Mononuclear cell (primary cell): ENCODE measurements around the gene CLK3. TPM values are rescaled to one million over a fixed set of nuclear protein-coding genes. Genes with fewer than 3 reads are reported as not detected.

Experiments used
- H3K27me3 ChIP-seq: 2 replicates; pipeline ENCODE4 v1.6.0; 2011; ENCODE audit warnings: low read length, control low read depth; ENCODE audit not compliant: insufficient read depth
- H3K4me1 ChIP-seq: 2 replicates; pipeline ENCODE4 v1.5.1; 2011; ENCODE audit warnings: mild to moderate bottlenecking, low read length, control low read depth; ENCODE audit not compliant: insufficient read depth
- H3K4me3 ChIP-seq: 2 replicates; pipeline ENCODE4 v1.5.1; 2011; ENCODE audit warnings: mild to moderate bottlenecking, low read length, moderate library complexity
- H3K9me3 ChIP-seq: 2 replicates; pipeline ENCODE4 v1.5.1; 2011; ENCODE audit warnings: low read depth, mild to moderate bottlenecking, control low read depth, low read length
- total RNA-seq: library from RNA; depleted of rRNA; stranded (reverse); fragments of >200 nt; gene quantifications from one replicate; pipeline ENCODE4 v1.2.3, GENCODE V29; 2012

Gene CLK3
- 158 TPM for total RNA-seq

DNA sequence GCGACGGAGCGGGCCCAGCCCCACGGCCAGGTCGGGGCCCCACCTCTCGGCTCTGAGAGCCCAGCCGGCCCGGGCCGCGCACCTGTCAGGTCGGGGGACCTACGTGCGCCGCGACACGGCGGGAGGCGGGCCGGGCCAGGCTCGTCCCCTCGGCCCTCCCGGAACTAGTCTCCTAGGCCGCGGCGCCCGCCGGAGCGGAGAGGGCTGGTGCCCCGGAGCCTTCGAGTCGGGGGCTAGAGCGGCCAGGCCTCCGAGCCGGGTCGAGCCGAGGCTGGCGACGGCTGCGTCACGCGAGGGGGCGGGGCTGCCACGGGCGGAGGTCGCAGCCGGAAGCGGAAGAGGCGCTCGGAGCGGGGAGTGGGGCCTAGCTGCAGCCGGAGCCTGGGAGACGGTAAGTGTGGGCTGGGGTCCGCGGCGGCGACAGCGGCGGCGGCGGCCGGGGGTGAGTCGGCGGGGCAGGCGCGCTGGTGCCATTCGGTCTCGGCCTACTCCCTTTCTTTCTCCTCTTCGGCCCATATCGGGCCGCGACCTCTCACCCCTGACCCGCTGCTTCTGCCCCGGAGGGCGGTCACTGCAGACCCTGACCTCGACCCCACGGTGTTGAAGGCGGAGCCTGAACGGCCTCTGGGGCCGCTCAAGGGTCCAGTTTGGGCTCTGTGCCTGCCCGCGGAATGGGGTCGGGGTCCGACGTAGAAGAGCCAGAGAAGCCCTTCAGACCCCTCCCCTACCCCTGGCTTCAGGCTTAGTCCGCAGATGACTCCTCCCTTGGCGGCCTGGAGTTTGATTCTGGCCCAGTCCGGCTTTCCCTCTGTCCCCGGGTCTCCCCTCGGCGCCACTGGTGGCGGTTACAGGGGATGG is at the start of gene CLK3:
CLK3 (plus strand) TSS at position 329 of the 858 bp plus-strand sequence. CDS start 3,361 bp downstream, outside the sequence.
- no peaks in the 10 kb centered on the region for H3K27me3 ChIP-seq
- H3K4me3 ChIP-seq, result peak within 1 kb of the TSS; percentile 99
- no peaks in the 10 kb centered on the region for H3K9me3 ChIP-seq
- H3K4me1 ChIP-seq, result peaks cover 44% of the 10 kb centered on the region

DNA sequence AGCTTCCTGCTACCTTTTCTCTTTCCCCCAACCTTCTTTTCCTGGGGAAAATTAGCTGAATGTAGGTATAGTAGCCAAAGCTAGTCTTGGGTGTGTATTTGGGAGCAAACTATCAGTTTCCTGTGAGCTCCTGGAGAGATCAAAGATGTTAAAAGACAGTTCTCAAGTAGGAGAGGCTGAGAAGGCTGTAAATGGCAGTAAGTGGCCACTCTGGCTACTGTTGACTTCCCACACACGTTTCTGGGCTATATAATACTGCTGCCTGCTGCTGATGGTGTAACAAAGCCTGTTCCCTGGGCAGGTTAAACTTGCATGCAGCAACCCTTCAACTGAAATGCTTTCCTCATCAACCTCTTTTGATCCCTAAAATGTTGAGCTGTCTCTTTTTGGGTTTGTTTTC is 47.0 kb upstream of the CLK3 start:
- Histone ChIP-seq H3K4me3 (no peak overlapping the region), H3K27me3 (no peaks in the 10 kb centered on the region), H3K4me1 (peaks cover 17% of the 10 kb centered on the region)

DNA sequence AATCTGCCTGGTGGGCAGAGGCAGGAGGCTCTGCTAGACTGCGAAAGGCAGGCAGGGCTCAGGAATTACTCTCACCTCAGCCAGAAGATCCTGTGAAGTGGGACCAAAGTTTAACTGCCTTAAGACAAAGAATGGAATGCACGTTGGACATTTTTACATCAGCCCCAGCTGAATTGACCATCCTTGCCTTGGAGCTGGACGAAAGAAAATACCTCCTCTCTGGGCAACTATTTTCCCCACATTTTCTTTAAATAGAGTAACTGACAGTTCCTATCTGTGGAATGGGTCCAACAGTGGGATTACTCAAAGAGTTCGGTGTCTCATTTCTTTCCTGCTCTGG is 45.9 kb upstream of the CLK3 start:
- H3K4me3 ChIP-seq, result no peak overlapping the region
- H3K27me3 ChIP-seq, result no peaks in the 10 kb centered on the region
- peaks cover 17% of the 10 kb centered on the region for H3K4me1 ChIP-seq
- H3K9me3 ChIP-seq, result no peaks in the 10 kb centered on the region

More for the DNA sequence above, 47.0 kb upstream of the CLK3 start:
- no peaks in the 10 kb centered on the region for H3K9me3 ChIP-seq

DNA sequence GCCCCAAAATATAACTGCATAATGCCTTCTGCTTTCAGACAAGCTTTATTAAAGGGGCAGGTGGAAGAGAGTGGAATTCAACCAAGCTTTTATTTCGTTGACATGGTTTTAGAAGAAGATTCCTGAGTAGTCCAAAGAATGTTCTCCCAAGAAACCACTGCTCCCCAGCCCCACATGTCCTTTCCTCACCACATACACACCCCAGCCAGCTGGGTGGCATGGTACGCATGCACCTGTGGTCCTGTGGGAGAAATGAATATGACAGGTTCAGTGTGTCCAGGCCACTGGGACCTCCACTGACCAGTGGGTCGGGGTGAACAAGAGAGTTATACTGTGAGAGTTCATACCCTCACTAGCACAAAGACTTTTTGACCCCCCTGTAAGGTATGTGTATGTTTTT is 44.4 kb upstream of the CLK3 start:
- Histone ChIP-seq H3K27me3 (no peaks in the 10 kb centered on the region), H3K4me1 (peaks cover 17% of the 10 kb centered on the region), H3K4me3 (no peak overlapping the region), H3K9me3 (no peaks in the 10 kb centered on the region)

DNA sequence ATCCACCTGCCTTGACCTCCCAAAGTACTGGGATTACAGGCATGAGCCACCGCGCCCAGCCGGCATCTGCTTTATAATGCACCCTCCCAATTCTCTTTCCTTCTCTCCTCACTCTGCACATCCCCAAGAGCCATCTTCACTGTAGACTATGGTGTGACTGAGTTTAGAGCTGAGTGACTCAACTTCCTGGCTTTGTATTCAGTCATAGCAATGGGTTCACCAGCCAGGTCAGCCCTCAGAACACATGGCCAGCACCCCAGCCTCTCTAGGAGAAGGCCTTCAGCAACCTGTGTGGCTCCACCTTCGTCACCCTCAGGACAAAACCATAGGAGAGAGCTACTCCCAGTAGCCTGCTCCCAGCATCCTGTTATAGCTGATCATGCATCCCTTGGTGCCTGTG is 41.6 kb upstream of the CLK3 start:
- no peaks in the 10 kb centered on the region for H3K27me3 ChIP-seq
- peaks cover 4% of the 10 kb centered on the region for H3K4me1 ChIP-seq
- H3K9me3 ChIP-seq, result no peaks in the 10 kb centered on the region
- H3K4me3 ChIP-seq, result no peak overlapping the region

DNA sequence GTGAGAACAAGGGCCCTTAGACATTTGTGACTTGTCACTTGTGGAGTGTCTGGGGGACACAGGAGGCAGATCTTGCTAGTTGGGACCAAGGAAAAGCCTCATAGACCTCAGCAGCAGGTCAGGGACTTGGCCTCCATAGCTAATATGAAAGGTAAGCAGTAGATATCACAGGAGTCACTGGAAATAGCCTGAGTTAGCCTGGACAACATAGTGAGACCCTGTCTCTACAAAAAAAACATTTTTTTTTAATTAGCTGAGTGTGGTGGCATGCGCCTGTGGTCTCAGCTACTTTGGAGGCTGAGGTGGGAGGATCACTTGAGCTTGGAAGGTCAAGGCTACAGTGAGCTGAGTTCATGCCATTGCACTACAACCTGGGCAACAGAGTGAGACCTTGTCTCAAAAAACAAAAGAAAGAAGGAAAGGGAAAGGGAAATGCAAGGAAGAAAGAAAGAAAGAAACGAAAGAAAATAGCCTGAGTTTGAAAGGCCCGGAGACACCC is 37.1 kb upstream of the CLK3 start:
- no peaks in the 10 kb centered on the region for H3K9me3 ChIP-seq

DNA sequence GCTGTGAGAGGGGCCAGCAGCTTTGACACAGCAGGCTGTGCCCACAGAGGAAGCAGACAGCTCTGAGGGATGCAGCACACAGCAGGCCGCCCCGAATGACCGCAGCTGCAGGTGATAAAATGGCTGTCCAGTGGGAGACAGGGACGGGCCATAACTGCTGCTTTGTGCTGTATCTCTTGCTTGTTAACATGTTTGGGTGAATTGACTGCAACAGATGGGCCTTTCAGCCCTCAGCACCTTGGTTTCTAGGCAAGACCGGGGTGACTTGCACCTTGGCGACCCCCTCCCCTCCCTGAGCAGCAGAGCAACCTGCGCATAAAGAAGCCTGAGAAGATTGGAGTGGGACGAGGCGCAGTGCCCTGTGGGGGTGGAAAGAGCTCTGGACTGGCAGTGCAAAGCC is 36.6 kb upstream of the CLK3 start:
- no peaks in the 10 kb centered on the region for H3K27me3 ChIP-seq
- no peak overlapping the region for H3K4me3 ChIP-seq
- H3K4me1 ChIP-seq, result no peaks in the 10 kb centered on the region
- no peaks in the 10 kb centered on the region for H3K9me3 ChIP-seq

More for the DNA sequence above, 37.1 kb upstream of the CLK3 start:
- Histone ChIP-seq H3K4me1 (no peaks in the 10 kb centered on the region), H3K4me3 (no peak overlapping the region), H3K27me3 (no peaks in the 10 kb centered on the region)

DNA sequence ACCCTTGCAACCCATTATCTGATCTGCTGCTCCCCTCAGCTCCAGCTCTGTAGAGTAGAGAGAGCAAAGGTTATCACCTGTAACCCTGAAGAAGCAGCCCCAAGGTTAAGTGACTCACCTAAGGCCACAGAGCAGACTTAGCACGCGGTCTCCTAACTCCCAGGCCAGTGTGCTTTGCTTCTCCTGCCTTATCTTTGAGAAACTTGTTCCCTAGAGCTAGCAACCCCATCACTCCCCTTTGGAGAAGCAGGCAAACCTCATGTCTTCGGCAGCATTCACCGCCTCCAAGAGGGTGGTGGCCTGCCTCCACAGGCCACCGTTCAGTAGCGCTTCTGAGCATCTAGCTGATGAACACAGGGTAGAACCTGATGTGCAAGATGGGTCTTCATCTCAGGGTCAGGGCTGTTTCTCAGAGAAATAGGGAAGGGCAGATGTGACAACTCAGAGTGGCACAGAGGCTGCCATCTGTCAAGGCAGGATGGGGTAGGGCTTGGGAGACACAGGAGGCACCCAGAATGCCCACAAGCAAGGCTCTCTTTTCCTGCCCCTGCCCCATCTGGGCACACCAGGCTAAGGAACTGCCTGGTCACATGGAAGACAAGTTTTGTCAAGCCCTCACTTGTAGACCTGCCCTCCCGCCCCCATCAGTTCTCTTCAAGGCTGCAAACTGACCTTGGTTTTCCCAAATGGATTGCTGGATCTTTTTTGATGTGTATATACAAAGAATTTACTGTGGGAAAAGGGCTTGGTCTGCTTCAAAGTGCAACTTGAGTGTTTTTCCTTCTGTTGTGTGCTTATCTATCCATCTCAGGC is 34.9 kb upstream of the CLK3 start:
- H3K27me3 ChIP-seq, result no peaks in the 10 kb centered on the region
- H3K9me3 ChIP-seq, result no peaks in the 10 kb centered on the region
- H3K4me3 ChIP-seq, result no peak overlapping the region
- no peaks in the 10 kb centered on the region for H3K4me1 ChIP-seq

DNA sequence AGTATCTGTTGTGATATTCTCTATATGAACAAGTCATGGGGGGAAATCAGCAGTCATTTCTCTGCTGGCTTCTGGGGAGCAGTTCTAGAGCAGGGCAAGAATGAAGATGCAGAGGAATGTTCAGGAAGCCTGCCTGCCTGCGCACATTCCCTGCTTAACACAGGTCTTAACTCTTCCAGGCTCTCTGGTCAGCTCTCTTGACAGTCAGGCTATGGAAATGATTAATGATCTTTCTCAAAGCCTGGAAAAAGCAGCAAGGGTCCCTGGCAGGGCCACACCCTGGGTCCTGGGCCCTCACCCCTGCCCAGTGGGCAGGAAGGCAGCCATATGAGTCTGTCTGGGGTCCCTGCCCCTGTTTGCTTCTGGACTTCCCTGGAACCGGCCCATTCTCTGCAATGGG is 31.4 kb upstream of the CLK3 start:
- H3K27me3 ChIP-seq, result no peaks in the 10 kb centered on the region
- H3K4me3 ChIP-seq, result no peak overlapping the region
- H3K9me3 ChIP-seq, result no peaks in the 10 kb centered on the region
- H3K4me1 ChIP-seq, result peaks cover 8% of the 10 kb centered on the region

DNA sequence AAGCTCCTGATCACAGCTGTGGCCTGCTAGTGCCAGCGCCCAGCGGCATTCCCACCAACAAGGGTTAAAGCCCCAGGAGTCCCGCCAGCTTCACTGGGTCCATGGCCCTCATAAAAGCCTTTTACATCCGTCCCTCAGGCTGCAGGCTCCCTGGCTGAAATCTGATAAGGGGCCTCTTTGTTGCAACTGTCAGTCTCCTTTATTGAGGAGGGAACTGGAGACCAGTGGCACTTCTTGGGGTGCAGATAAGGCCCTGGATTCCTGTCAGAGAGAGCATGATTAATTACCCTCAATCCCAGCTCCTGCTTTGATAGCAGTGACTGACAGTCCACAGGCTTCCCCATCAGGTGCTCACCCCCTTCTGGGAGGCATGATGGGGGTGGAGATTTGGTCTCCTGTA is 30.9 kb upstream of the CLK3 start:
- Histone ChIP-seq H3K27me3 (no peaks in the 10 kb centered on the region), H3K4me3 (no peak overlapping the region), H3K4me1 (peaks cover 12% of the 10 kb centered on the region), H3K9me3 (no peaks in the 10 kb centered on the region)

DNA sequence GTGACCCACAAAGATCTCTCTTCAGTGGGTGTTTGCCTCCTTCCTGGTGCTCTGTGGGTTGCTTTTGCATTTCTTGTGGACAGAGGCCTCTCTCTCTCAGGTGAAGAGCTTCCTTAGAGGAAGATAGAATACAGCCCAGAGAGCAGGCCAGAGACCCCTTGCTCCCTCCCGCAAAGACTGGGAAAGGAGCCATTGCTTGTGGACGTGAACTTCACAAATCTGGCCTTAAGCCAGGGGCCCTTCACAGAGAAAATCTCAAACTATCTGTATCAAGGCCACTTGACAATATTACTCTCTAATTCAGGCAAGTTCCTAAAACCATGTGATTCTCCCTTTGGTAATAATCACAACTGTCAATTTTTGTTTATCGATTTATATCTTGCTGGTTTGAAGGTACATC is 30.4 kb upstream of the CLK3 start:
- peaks cover 14% of the 10 kb centered on the region for H3K4me1 ChIP-seq
- no peak overlapping the region for H3K4me3 ChIP-seq
- no peaks in the 10 kb centered on the region for H3K27me3 ChIP-seq
- H3K9me3 ChIP-seq, result no peaks in the 10 kb centered on the region

DNA sequence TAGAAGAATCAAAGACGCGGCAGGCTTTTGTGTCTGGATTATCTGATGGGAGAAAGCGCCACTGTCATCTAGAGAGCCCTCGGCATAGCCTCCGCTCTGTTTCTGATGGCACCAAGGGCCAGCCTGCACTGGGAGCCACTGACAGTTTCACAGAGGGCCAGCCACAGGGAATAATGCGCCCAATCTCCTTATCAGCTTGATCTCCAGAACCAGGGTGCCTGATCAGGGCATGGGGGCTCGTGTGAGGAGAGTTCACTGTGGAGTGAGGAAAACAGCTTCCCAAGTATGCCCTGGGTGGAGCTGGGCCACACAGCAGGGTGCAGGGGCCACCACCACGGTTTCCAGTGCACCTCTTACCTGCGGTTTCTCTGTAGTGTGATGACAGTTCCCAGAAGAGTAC is 29.8 kb upstream of the CLK3 start:
- no peaks in the 10 kb centered on the region for H3K9me3 ChIP-seq
- H3K4me3 ChIP-seq, result no peak overlapping the region
- peaks cover 14% of the 10 kb centered on the region for H3K4me1 ChIP-seq
- H3K27me3 ChIP-seq, result no peaks in the 10 kb centered on the region

DNA sequence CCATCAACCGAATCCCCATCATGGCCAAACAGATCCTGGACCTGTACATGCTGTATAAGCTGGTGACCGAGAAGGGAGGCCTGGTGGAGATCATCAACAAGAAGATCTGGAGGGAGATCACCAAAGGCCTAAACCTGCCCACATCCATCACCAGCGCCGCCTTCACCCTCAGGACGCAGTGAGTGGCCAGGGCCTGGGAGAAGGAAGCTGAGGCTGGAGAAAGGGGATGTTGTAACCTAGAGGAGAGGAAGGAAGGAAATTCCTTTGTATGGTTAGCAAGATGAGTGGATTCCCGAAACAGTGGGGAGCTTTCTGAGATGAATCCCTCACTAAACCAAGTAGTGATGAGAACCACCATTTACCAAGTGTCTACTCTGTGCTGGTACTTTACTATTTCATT is 25.8 kb upstream of the CLK3 start:
- H3K27me3 ChIP-seq, result no peaks in the 10 kb centered on the region
- no peaks in the 10 kb centered on the region for H3K9me3 ChIP-seq
- H3K4me3 ChIP-seq, result no peak overlapping the region
- peaks cover 14% of the 10 kb centered on the region for H3K4me1 ChIP-seq

DNA sequence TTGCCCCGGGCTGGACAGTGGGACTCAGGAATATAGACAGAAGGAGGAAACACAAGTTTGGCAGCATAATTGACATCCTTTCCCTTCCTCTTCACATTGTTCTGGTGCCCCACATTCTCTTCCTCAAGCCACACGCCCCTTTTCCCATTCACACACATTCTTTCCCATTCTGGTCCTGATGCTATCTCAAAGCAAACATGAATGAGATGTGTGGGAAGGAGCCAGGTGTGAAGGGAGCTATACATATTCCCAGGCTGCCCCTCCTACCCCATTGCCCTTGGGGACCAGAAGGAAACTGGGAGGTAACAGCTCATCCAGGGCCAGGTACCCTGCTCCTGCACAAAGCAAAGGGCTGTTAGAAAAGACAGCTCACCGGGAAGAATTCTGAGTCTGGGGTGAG is 23.4 kb upstream of the CLK3 start:
- peaks cover 14% of the 10 kb centered on the region for H3K4me1 ChIP-seq
- no peak overlapping the region for H3K4me3 ChIP-seq
- H3K27me3 ChIP-seq, result no peaks in the 10 kb centered on the region
- H3K9me3 ChIP-seq, result no peaks in the 10 kb centered on the region

DNA sequence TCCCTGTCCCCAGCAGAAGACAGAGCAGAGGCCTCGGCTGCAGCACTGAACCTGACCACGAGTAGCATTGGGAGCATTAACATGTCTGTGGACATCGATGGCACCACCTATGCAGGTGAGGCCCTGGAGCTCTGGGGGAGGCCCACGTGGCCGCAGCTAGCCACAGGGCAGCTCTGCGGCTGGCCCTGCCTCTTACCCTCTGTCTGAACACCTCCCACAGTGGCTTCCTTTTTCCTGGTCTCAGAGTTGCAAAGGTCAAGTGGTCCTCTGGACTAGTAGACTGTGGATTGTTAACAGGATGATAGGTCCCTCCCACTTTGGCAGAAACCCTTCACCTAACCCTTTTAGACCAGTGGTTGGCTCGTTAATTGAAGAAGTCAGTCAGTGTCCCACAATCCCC is 22.5 kb upstream of the CLK3 start:
- Histone ChIP-seq H3K4me1 (peaks cover 18% of the 10 kb centered on the region), H3K27me3 (no peaks in the 10 kb centered on the region), H3K9me3 (no peaks in the 10 kb centered on the region), H3K4me3 (no peak overlapping the region)
